Central memory CD8-positive, alpha-beta T cell (primary cell): ENCODE data around the gene GSK3B.

Experiments
- ATAC-seq: fragments of 150-1000 bp; cut with Tn5 transposase; replicated peaks from 2 replicates; pipeline ENCODE4 v1.10.0; 2022; ENCODE audit warnings: mild to moderate bottlenecking, moderate FRiP score, moderate number of reproducible peaks; ENCODE audit not compliant: poor library complexity, severe bottlenecking; ENCODE audit errors: extremely low read depth
- DNase-seq, 2 donors: peaks; one replicate each; pipeline ENCODE4 v3.0.0; 2021; ENCODE audit warnings: low spot score in 2 of 2
- H3K27ac Mint-ChIP-seq: one replicate; pipeline ENCODE4 v1.8.0; 2022; ENCODE audit warnings: low read depth, mild to moderate bottlenecking, moderate library complexity, mixed read lengths
- H3K27me3 Mint-ChIP-seq: one replicate; pipeline ENCODE4 v1.8.0; 2022; ENCODE audit warnings: mixed read lengths
- H3K36me3 Mint-ChIP-seq: one replicate; pipeline ENCODE4 v1.8.0; 2022; ENCODE audit warnings: mild to moderate bottlenecking, moderate library complexity, mixed read lengths; ENCODE audit not compliant: insufficient read depth
- H3K4me1 Mint-ChIP-seq: one replicate; pipeline ENCODE4 v1.8.0; 2022; ENCODE audit warnings: mixed read lengths
- H3K4me3 Mint-ChIP-seq: one replicate; pipeline ENCODE4 v1.8.0; 2022; ENCODE audit warnings: mild to moderate bottlenecking, moderate library complexity, mixed read lengths
- H3K9me3 Mint-ChIP-seq: one replicate; pipeline ENCODE4 v1.8.0; 2022; ENCODE audit warnings: mixed read lengths

GSK3B gene

GRCh38 chr3:119930286-119930685 lies 164.0 kb downstream of the GSK3B start:
- DNase-seq (no peak), ATAC-seq (no peak)
- peaks cover 24% of the 10 kb centered on the region for H3K4me1 Mint-ChIP-seq
- H3K36me3 Mint-ChIP-seq, result no peaks in the 10 kb centered on the region
- no peaks in the 10 kb centered on the region for H3K27me3 Mint-ChIP-seq
- no peak overlapping the region for H3K4me3 Mint-ChIP-seq
- no peaks in the 10 kb centered on the region for H3K9me3 Mint-ChIP-seq
- no peak overlapping the region for H3K27ac Mint-ChIP-seq

- Mint-ChIP-seq H3K27me3 (no peaks in the 10 kb centered on the region), H3K4me1 (peaks cover 17% of the 10 kb centered on the region), H3K36me3 (no peaks in the 10 kb centered on the region), H3K27ac (no peak overlapping the region), H3K4me3 (no peak overlapping the region), H3K9me3 (no peaks in the 10 kb centered on the region)
- DNase-seq, result no peak
- no peak for ATAC-seq
These were observed 167.1 kb downstream of the GSK3B start for GRCh38 chr3:119927190-119927589.

- ATAC-seq, result no peak
These were observed 169.8 kb downstream of the GSK3B start for GRCh38 chr3:119924111-119925094.

GRCh38 chr3:119918992-119919933 lies 175.0 kb downstream of the GSK3B start:
- peaks cover 13% of the 10 kb centered on the region for H3K36me3 Mint-ChIP-seq
- no peak for DNase-seq
- H3K4me3 Mint-ChIP-seq, result no peak overlapping the region
- H3K9me3 Mint-ChIP-seq, result no peaks in the 10 kb centered on the region
- no peak for ATAC-seq
- H3K27me3 Mint-ChIP-seq, result no peaks in the 10 kb centered on the region
- peak overlapping the region; percentile 55 for H3K27ac Mint-ChIP-seq
- peaks cover 22% of the 10 kb centered on the region for H3K4me1 Mint-ChIP-seq

More at GRCh38 chr3:119924111-119925094, 169.8 kb downstream of the GSK3B start:
- Mint-ChIP-seq H3K4me3 (no peak overlapping the region), H3K4me1 (peaks cover 14% of the 10 kb centered on the region), H3K36me3 (peaks cover 7% of the 10 kb centered on the region), H3K27ac (peak overlapping the region; percentile 4), H3K27me3 (no peaks in the 10 kb centered on the region), H3K9me3 (no peaks in the 10 kb centered on the region)
- no peak for DNase-seq

- Mint-ChIP-seq H3K36me3 (peaks cover 11% of the 10 kb centered on the region), H3K9me3 (no peaks in the 10 kb centered on the region), H3K4me3 (no peak overlapping the region), H3K27me3 (no peaks in the 10 kb centered on the region), H3K4me1 (peaks cover 17% of the 10 kb centered on the region), H3K27ac (no peak overlapping the region)
- ATAC-seq, result no peak
- no peak for DNase-seq
These were observed 181.2 kb downstream of the GSK3B start for GRCh38 chr3:119913021-119913420.

GRCh38 chr3:119912220-119912619 lies 182.0 kb downstream of the GSK3B start:
- Mint-ChIP-seq H3K36me3 (peaks cover 11% of the 10 kb centered on the region), H3K4me3 (no peak overlapping the region), H3K4me1 (peaks cover 17% of the 10 kb centered on the region), H3K27me3 (no peaks in the 10 kb centered on the region), H3K27ac (peak overlapping the region; percentile 50), H3K9me3 (no peaks in the 10 kb centered on the region)
- ATAC-seq (no peak), DNase-seq (no peak)

GRCh38 chr3:119911748-119912147 lies 182.5 kb downstream of the GSK3B start:
- peak overlapping the region; percentile 50 for H3K27ac Mint-ChIP-seq
- peaks cover 17% of the 10 kb centered on the region for H3K4me1 Mint-ChIP-seq
- H3K36me3 Mint-ChIP-seq, result peaks cover 11% of the 10 kb centered on the region
- no peak for ATAC-seq
- H3K9me3 Mint-ChIP-seq, result no peaks in the 10 kb centered on the region
- no peak for DNase-seq
- H3K4me3 Mint-ChIP-seq, result no peak overlapping the region
- H3K27me3 Mint-ChIP-seq, result no peaks in the 10 kb centered on the region

- Mint-ChIP-seq H3K9me3 (no peaks in the 10 kb centered on the region), H3K36me3 (peaks cover 11% of the 10 kb centered on the region), H3K27me3 (no peaks in the 10 kb centered on the region), H3K4me1 (no peaks in the 10 kb centered on the region), H3K4me3 (no peak overlapping the region), H3K27ac (no peak overlapping the region)
- DNase-seq (no peak), ATAC-seq (no peak)
These were observed 192.2 kb downstream of the GSK3B start for GRCh38 chr3:119902061-119902460.

- H3K27ac Mint-ChIP-seq, result no peak overlapping the region
- H3K27me3 Mint-ChIP-seq, result no peaks in the 10 kb centered on the region
- peaks cover 13% of the 10 kb centered on the region for H3K36me3 Mint-ChIP-seq
- H3K4me1 Mint-ChIP-seq, result no peaks in the 10 kb centered on the region
- no peaks in the 10 kb centered on the region for H3K9me3 Mint-ChIP-seq
- ATAC-seq (no peak), DNase-seq (no peak)
- no peak overlapping the region for H3K4me3 Mint-ChIP-seq
These were observed 193.1 kb downstream of the GSK3B start for GRCh38 chr3:119901148-119901547.

- ATAC-seq (no peak), DNase-seq (no peak)
- H3K4me1 Mint-ChIP-seq, result no peaks in the 10 kb centered on the region
- H3K27ac Mint-ChIP-seq, result no peak overlapping the region
- H3K9me3 Mint-ChIP-seq, result no peaks in the 10 kb centered on the region
- H3K27me3 Mint-ChIP-seq, result no peaks in the 10 kb centered on the region
- H3K36me3 Mint-ChIP-seq, result peaks cover 8% of the 10 kb centered on the region
- no peak overlapping the region for H3K4me3 Mint-ChIP-seq
These were observed 195.1 kb downstream of the GSK3B start for GRCh38 chr3:119899192-119899511.

- peaks cover 3% of the 10 kb centered on the region for H3K36me3 Mint-ChIP-seq
- DNase-seq (no peak), ATAC-seq (no peak)
- H3K27ac Mint-ChIP-seq, result no peak overlapping the region
- no peaks in the 10 kb centered on the region for H3K4me1 Mint-ChIP-seq
- no peaks in the 10 kb centered on the region for H3K9me3 Mint-ChIP-seq
- no peak overlapping the region for H3K4me3 Mint-ChIP-seq
- H3K27me3 Mint-ChIP-seq, result no peaks in the 10 kb centered on the region
These were observed 195.6 kb downstream of the GSK3B start for GRCh38 chr3:119898478-119899191.

GRCh38 chr3:119894195-119894594 lies 200.1 kb downstream of the GSK3B start:
- Mint-ChIP-seq H3K27me3 (no peaks in the 10 kb centered on the region), H3K4me1 (peaks cover 10% of the 10 kb centered on the region), H3K36me3 (peaks cover 4% of the 10 kb centered on the region), H3K9me3 (peaks cover 4% of the 10 kb centered on the region), H3K4me3 (no peak overlapping the region), H3K27ac (no peak overlapping the region)
- ATAC-seq, result no peak
- no peak for DNase-seq
